ENCODE measurements around the gene FXYD6.

Gene FXYD6

DNA sequence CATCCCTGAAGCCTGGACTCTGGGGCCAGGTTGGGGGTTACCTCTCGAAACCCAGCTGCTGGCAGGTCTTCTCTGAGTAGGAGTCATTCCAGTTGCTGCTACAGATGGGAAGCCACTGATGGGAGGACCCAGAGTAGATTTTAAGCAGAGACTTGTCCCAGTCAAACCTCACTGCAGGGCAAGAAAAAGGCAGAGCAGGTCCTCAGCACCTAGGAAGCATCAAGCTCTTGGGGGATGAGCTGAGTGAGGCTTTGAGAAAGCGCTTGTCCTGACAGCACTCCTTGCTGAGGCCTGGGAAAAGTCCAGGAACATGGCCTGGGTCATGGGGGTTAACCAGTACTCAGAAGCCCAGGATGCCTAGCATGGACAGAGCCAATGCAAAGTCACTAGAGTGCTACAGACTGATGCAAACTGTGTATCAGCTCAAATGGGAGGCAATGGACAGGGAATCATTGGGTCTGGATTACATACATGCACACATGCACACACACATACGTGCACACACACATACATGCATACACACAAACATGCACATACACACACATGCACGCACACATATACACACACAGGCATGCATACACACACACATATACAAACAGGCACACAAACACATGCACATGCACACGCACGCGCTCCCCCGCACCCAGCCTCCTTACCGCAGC is 37.4 kb upstream of the FXYD6 start:
- H3K27ac ChIP-seq: no peak overlapping the region
- no peak overlapping the region for H3K4me3 ChIP-seq (ENCODE audit: low read depth in 1 of 2, low read length in 1 of 2)
- H3K9me3 ChIP-seq: no peaks in the 10 kb centered on the region
- TF ChIP-seq, protein P1, sequence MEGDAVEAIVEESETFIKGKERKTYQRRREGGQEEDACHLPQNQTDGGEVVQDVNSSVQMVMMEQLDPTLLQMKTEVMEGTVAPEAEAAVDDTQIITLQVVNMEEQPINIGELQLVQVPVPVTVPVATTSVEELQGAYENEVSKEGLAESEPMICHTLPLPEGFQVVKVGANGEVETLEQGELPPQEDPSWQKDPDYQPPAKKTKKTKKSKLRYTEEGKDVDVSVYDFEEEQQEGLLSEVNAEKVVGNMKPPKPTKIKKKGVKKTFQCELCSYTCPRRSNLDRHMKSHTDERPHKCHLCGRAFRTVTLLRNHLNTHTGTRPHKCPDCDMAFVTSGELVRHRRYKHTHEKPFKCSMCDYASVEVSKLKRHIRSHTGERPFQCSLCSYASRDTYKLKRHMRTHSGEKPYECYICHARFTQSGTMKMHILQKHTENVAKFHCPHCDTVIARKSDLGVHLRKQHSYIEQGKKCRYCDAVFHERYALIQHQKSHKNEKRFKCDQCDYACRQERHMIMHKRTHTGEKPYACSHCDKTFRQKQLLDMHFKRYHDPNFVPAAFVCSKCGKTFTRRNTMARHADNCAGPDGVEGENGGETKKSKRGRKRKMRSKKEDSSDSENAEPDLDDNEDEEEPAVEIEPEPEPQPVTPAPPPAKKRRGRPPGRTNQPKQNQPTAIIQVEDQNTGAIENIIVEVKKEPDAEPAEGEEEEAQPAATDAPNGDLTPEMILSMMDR (IDR thresholded peaks at IDR 0.05): no peak
- no peaks in the 10 kb centered on the region for H3K27me3 ChIP-seq
- H3K4me1 ChIP-seq (ENCODE audit: control insufficient read depth in 1 of 2, insufficient read depth in 1 of 2, low read depth in 1 of 2, low read length in 1 of 2): no peaks in the 10 kb centered on the region
- no peaks in the 10 kb centered on the region for H3K36me3 ChIP-seq

DNA sequence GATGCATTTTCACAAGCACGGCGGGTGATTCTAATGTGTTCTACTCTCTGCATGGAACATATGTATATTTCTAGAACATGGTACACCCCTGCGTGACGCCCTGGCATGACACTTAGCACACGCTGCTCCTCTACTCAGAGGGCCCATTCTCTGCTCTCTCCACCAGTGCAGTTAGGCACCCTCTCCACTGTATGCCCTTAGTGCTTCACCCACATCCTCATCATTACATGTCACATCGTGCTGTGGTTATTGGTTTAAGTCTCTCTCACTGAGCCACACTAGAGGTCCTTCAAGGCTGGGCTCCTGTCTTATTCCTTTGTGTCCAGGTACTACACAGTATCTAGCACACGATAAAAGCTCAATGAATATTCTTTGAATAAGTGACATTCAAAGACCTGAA is 36.0 kb upstream of the FXYD6 start:
- Histone ChIP-seq H3K4me3 (ENCODE audit: low read depth in 1 of 2, low read length in 1 of 2) (no peak overlapping the region), H3K9me3 (no peaks in the 10 kb centered on the region), H3K27ac (no peak overlapping the region), H3K4me1 (ENCODE audit: control insufficient read depth in 1 of 2, insufficient read depth in 1 of 2, low read depth in 1 of 2, low read length in 1 of 2) (no peaks in the 10 kb centered on the region), H3K36me3 (no peaks in the 10 kb centered on the region), H3K27me3 (no peaks in the 10 kb centered on the region)
- TF ChIP-seq, protein P1 (IDR thresholded peaks at IDR 0.05): no peak

DNA sequence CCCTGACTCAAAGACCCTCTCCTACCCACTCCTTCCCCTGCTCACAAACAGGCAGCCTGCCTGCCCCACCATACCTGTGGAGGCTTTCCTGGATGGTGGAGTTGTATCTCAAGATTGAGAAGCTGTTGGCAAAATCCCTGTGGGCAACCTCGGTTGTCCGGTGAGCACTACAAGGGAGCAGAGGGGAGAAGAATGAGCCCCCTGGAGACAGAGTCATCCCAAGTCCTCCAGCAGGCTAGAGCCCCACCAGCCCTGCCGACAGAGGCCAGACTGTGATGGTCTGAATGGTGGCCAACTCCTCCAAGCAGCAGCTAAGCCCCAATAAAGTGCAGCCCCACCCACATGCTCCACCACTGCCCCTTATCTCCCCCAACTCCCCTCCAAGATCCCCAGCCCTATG is 35.2 kb upstream of the FXYD6 start:
- H3K36me3 ChIP-seq: no peaks in the 10 kb centered on the region
- no peaks in the 10 kb centered on the region for H3K4me1 ChIP-seq (ENCODE audit: control insufficient read depth in 1 of 2, insufficient read depth in 1 of 2, low read depth in 1 of 2, low read length in 1 of 2)
- no peaks in the 10 kb centered on the region for H3K27me3 ChIP-seq
- no peak overlapping the region for H3K27ac ChIP-seq
- no peak overlapping the region for H3K4me3 ChIP-seq (ENCODE audit: low read depth in 1 of 2, low read length in 1 of 2)
- H3K9me3 ChIP-seq: no peaks in the 10 kb centered on the region
- TF ChIP-seq, protein P1 (IDR thresholded peaks at IDR 0.05): no peak

DNA sequence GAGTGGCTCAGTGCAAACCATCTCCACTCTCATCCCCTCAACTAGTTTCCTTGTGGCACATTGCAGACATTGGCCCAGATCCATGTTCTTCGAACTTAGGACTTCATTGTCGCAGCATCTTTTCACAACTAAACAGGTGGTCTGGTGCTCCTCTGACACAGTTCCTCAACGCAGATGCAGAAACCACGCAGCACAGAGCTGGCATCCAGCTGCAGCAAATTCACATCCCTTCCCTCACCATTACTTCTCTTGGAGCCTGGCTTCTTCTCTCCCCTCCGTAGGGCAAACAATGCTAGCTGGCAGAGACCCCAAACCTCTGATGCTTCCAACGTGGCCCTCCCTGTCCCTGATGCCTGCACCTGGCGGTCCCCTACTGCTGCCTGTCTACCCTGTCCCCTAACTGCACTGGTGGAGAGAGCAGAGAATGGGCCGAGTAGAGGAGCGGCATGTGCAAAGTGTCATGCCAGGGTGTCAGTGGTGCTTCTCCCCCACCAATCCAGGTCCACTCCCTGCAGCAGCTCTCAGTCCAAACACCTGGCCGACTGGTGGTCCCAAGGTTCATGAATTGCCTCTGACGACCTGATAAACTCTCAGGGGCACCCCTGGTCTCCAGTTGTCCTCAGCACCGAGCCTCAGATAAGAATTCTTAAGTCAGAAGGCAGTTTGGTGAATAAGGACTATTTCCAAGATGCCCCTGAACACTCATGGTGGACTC is 34.6 kb upstream of the FXYD6 start:
- H3K36me3 ChIP-seq: no peaks in the 10 kb centered on the region
- H3K9me3 ChIP-seq: no peaks in the 10 kb centered on the region
- H3K27me3 ChIP-seq: no peaks in the 10 kb centered on the region
- H3K4me3 ChIP-seq (ENCODE audit: low read depth in 1 of 2, low read length in 1 of 2): no peak overlapping the region
- H3K27ac ChIP-seq: no peak overlapping the region
- H3K4me1 ChIP-seq (ENCODE audit: control insufficient read depth in 1 of 2, insufficient read depth in 1 of 2, low read depth in 1 of 2, low read length in 1 of 2): no peaks in the 10 kb centered on the region
- TF ChIP-seq, protein P1 (IDR thresholded peaks at IDR 0.05): no peak

DNA sequence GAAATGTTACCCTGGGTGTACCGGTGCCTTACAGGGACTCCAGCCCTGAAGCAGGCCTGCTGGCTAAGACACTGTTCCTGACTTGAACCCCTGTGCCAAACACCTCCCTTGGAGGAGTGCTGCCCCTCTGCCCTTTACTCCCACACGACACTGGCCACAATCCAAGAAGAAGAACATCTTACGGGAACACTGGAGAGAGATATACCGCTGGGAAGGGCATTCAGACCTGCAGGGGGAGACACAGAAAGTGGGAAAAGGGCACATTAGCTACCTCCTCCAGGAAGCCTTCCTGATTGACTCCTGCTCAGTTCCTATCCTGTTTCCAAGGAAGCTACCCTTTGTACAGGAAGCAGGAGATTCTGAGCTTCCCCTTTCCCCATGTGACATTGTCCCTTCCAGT is 34.1 kb upstream of the FXYD6 start:
- Histone ChIP-seq H3K9me3 (no peaks in the 10 kb centered on the region), H3K36me3 (no peaks in the 10 kb centered on the region), H3K27ac (no peak overlapping the region), H3K27me3 (no peaks in the 10 kb centered on the region), H3K4me3 (ENCODE audit: low read depth in 1 of 2, low read length in 1 of 2) (no peak overlapping the region), H3K4me1 (ENCODE audit: control insufficient read depth in 1 of 2, insufficient read depth in 1 of 2, low read depth in 1 of 2, low read length in 1 of 2) (no peaks in the 10 kb centered on the region)
- TF ChIP-seq, protein P1 (IDR thresholded peaks at IDR 0.05): no peak
